Stimulated activated CD4-positive, alpha-beta T cell treated with anti-CD3 and anti-CD28 coated beads, TNF-alpha, amount 100 ng/mL, for 48 hours (primary cell): ENCODE measurements around the gene PLEKHG1.

ENCODE experiments used
- DNase-seq, 3 donors: peaks; one replicate each; pipeline ENCODE4 v3.0.0-alpha.2; 2020; ENCODE audit warnings: low read depth in 3 of 3

PLEKHG1 gene

DNA sequence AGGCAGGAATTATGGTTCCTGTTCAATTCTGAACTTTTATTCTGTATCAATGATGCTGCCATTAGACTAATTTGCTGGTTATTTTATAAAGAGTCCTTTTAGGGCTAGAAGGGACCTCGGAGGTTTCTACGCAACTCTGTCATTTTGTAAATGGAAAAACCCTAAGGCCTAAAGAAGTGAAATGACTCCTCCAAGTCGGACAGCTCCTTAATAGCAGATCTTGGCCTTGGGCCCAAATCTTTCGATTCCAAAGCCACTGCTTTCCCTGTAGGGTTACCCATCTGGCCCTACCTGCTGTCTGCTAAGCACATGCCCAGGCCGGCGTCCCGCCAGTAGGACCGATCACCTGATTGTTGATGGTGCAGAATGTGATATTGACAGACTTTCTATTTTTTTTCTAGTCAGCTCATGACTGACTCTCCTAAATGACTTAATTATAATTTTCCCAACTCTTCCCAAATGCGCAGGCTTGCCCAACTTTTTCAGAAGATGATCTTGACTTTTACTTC, 40.2 kb downstream of the PLEKHG1 start:
- no peak for DNase-seq

DNA sequence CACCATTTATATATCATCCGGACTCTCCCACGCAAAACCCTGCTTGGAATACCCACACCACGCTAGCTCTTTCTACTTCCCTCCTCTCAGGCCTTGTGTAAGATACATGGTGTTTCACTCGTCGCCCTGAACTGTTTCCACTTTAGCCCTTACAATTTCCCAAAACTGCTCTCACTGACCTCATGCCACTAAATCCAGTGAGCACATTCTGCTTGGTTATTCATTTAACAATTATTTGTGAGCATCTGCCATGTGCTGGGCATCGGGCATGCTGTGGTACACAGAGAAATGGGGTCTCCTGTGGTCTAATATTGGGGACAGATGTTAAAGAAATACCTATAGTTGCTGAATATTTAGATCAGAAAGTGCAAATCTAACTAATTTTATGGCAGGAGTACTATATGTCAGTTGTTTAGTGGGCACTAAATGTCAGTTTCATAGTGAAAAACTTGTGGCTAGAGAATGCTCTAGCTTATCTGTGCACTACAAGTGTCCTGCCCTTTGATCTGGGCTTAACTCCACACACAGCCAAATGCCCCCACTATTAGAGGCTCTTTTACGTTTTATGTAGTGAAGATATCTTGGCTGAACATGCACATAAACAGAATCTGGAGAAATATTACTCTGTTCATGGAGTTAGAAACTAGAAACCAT, 41.0 kb downstream of the PLEKHG1 start:
- no peak for DNase-seq

DNA sequence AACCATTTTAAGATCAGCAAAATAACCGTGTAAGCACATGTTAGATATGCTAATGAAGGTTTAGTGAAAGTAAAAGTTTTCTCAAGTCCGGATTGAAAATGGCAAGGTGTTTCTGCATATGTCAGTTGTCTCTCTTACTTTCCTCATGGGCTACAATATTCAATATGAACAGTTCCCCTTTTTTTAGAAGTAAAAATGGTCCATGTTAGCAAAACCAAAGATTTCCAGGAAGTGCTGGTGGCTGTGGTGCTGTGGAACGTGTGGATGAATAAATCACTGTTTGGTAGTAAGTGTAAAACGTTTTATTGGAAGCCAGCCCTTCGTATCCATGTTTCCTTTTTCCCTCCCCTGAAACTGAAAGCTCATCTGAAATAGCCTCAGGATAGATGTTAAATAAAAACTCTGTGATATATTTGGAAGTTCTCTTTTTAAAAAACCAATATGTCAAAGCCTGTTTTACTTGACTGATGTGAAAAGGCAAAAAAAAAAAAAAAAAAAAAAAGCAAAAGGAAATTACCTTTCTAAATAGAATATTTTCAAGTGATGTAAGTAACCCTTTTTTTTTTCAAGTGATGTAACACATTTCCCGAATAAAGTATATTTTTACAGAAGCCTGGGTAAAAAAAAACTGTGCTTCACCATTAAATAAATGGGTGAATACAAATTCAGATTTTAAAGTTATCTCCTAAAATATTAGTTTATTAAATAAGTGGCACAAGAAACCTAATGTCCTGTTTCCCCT, 41.9 kb downstream of the PLEKHG1 start:
- no peak for DNase-seq

DNA sequence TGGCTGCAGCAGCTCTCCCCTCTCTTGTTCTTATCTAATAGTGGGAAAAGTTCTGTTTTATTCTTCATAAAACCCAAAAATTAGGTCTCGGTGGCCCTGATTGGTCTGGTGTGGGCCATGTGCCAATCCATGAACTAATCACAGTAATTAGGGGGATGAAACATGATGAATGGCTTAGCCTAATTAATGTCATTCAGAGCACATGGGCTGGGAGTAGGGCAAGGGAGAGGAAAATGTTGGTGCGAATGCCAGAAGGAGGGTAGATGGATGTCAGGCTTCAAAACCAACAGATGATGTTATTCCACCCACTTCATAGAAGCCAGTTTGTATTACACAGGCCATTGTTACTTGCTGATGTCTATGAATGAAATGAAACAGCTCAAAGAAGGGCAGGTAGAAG, 46.5 kb downstream of the PLEKHG1 start:
- DNase-seq = no peak

DNA sequence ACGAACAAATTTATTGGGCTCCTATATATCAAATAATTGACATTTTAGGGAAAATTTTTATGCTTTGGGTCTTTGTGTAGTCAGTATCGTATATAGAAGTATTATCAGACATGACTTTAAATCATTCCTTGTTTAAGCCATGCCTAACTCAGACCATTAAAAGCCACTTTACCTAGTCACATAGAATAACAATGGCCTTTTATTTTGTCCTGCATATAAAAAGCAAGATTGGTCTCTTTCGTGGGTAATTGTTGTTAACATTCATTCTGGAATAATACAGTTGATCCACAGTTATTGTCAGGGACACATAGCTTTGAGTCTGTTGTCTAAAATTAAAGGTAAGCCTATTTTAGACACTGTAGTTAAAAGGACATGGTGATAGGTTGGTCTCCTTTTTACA, 47.4 kb downstream of the PLEKHG1 start:
- no peak for DNase-seq
